Body of pancreas (tissue), 4 donors: Measurements from ENCODE around the gene NACC1.

ENCODE experiments used
- CTCF ChIP-seq, 7 experiments: fragments of 450-650 bp in 4 of 7; fragments of 200-600 bp in 3 of 7; sonication (generic) in 3 of 7; IDR thresholded peaks; one replicate each; pipeline ENCODE4 v1.5.1; 2016 to 2019; ENCODE audit warnings: antibody characterized with exemption in 7 of 7
- POLR2A ChIP-seq, 3 donors: fragments of 450-650 bp; IDR thresholded peaks; one replicate each; pipeline ENCODE4 v1.6.1; 2016; ENCODE audit warnings: antibody characterized with exemption in 3 of 3, mild to moderate bottlenecking in 2 of 3

GRCh38 chr19:13122980-13123957, 5.2 kb downstream of the NACC1 start:
- TF ChIP-seq CTCF (IDR thresholded peaks at IDR 0.05) (no peak), POLR2A (IDR thresholded peaks at IDR 0.05) (no peak)
